Measurements from ENCODE around the gene L3HYPDH.
A peak's percentile ranks its signal among the peaks of the same experiment; 100 is the strongest.
"Not testable (repeated sequence)": the region's sequence is repeated elsewhere in the genome, so short reads cannot be mapped to it uniquely, and the experiment has no call there.

Gene L3HYPDH

DNA sequence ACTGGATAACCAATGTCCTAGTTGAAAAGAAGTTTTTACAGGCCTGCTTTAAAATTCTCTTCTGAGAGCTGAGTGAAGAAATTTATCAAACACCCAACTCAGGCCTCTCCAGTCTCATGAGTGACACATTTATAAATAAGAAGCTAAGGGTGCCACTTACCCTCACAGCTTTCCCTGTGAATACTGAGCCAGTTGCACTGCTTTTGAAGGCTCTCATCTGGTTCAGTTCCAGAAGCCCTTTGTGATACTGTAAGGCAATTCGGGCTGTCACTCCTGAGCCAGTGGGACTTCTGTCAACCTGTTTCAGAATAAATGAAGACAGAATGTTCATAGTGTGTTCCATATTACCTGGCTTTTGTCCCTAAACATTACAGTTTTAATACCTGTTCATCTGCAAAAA, 8.5 kb downstream of the L3HYPDH start:
- DNase-seq: no peak

DNA sequence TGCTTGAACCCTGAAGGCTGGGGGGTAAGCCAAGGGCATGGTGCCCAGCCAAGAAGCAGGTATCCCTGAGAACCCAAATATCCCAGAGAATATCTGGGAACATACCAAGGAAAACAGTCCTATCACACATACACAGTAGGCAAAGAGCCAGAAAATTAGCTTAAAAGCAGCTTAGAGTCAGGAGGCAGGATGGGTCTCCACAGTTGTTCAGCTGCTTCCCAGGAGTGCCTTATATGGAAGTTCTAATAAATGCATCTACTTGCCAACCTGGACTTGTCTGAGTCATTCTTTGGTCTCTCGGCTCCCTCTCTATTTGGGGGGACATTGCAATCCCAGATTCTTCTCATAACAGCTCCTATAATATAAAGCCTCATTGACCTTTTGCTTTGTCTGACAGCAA, 10.0 kb downstream of the L3HYPDH start:
- no peak for DNase-seq

- no peak for DNase-seq
These were observed 18.7 kb downstream of the L3HYPDH start, which contains the start of gene GPR135 for GRCh38 chr14:59465316-59466135. Gene GPR135, minus strand, starts transcription at chr14:59465380. Its CDS starts 154 bp downstream, at chr14:59465226.

GRCh38 chr14:59464486-59465315, 19.5 kb downstream of the L3HYPDH start:
- no peak for DNase-seq

DNA sequence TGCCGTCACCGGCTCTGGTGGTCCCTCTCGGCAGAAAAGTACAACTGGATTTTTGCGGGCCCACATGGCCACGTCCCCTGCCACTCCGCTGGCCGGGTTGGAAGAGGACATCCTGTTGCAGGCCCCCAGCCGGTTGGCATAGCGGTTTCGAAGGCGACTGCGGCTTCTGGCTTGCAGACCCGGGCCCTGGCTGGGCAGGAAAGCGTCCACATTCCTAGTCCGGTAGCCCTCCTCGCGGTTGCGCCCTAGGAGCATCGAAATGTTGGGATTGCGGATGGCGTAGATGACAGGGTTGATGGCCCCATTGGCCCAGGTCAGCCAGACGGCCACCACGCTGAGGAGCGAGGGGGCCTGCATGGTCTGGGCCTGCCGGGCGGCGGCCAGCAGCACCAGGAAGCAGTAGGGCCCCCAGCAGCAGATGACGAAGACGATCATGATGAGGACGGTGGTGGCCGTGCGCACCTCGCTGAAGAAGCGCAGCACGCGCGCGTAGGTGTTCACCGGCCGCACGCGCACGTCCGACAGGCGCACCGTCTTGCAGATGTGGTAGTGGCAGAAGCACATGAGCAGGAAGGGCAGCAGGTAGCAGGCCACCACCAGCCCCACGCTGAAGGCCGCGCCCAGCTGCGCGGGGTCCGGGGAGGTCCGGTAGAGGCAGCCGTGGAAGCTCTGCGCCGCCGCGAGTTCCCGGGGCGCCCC, 20.3 kb downstream of the L3HYPDH start:
- no peak for DNase-seq

GRCh38 chr14:59461891-59462290, 22.3 kb downstream of the L3HYPDH start:
- no peak for DNase-seq

DNA sequence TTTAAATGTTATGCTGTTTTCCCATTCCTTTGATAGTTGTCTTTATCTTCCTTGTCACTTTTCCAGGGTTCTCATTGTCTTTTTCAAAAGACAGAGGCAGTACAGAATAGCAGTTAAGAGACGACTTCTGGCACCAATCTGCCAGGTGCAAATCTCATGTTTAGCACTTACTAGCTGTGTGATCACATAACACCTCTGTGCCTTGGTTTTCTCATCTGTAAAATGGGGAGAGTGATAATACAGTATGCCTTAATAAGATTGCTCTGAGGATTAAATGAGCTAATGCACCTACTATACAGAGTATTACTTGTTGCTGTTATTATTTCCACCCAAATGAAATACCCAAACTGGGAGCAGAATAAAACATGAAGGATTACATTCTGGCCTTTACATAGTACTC, 23.8 kb downstream of the L3HYPDH start:
- DNase-seq: no peak

GRCh38 chr14:59458486-59458885, 25.7 kb downstream of the L3HYPDH start:
- no peak for DNase-seq

GRCh38 chr14:59455411-59455810, 28.8 kb downstream of the L3HYPDH start:
- no peak for DNase-seq

GRCh38 chr14:59454139-59454538, 30.1 kb downstream of the L3HYPDH start:
- DNase-seq: no peak

DNA sequence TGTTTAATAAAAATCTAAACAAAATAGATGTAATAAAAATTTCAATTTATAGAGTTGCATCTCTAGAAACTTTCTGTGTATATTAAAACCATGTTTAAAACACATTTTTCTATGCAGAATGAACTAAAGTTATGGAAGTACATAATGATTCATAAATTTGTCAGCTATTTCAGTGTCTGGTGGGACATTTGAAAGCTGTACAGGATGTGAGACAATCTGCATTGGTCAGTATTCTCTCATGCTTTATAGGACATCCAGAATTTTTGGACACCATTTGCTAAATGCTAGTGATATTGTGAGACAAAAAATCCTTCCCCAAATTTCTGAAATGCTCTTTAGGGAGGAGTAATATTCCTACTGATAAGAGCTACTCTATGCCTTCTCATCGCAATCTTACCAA, 32.4 kb downstream of the L3HYPDH start:
- DNase-seq: no peak

GRCh38 chr14:59450716-59451115, 33.5 kb downstream of the L3HYPDH start:
- no peak for DNase-seq

- not testable (repeated sequence) for DNase-seq
These were observed 35.5 kb downstream of the L3HYPDH start for GRCh38 chr14:59448673-59449072.

DNA sequence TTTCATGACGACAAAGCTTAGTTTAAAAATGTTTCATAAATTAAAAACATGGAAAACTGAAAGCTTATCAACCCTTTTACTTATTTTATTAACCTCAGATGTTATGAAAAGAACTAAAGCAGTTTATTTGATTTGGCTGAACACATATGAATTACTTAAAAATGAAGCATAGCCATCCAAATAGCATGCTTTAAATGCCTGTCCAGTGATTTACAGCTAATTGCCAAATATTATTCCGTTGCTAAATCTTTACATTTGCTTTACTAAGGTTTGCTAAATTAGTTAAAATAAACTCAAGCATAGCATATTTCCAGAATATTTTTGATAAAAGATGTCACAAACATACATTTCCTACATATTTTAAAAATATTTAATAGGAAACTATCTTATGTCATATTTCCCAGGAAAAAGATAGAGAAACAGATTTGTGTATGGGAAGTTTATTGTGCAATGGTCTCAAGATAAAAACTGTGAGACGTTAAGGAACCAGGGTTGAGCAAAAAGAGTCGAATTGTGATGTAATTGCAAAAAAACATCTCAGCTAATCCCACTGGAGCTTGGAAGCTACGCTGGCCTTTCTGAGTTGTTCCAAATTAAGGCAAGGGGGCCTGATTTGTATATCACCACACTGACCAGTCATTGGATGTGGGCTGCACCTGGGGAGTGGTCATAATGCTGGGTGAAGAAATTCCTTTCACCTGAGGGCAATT, 44.8 kb downstream of the L3HYPDH start:
- DNase-seq: no peak

DNA sequence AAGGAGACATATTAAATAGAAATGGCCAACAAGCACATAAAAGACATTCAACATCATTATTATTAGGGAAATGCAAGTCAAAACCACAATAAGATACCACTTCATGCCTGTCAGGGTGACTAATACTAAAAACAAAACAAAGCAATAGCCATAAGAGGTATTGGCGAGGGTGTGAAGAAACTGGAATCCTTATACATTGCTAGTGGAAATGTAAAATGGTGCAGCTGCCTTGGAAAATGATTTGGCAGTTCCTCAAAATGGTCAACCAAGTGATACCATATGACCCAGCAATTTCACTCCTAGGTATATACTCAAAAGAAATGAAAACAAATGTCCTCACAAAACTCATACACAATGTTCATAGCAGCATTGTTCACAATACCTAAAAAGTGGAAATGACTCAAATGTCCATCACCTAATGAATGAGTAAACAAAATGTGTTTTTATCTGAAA, 46.0 kb downstream of the L3HYPDH start:
- DNase-seq: peak; percentile 3

- DNase-seq: peak; percentile 63
These were observed 48.2 kb downstream of the L3HYPDH start for GRCh38 chr14:59435987-59436386.

- DNase-seq: no peak
These were observed 49.1 kb downstream of the L3HYPDH start for GRCh38 chr14:59435101-59435500.

DNA sequence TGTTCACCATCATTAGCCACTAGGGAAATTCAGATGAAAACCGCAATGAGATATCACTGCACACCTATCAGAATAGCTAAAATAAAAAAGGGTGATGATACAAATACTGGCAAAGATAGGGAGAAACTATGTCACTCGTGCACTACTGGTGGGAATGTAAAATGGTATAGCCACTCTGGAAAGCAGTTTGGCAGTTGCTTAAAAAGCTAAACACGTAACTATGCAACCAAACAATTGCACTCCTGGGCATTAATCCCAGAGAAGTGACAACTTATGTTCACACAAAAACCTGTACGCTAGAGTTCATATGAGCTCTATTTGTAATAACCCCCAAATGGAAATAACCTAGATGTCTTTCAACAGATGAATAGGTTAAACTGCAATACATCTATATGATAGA, 54.4 kb downstream of the L3HYPDH start:
- no peak for DNase-seq

GRCh38 chr14:59428581-59429012, 55.6 kb downstream of the L3HYPDH start:
- DNase-seq: no peak

DNA sequence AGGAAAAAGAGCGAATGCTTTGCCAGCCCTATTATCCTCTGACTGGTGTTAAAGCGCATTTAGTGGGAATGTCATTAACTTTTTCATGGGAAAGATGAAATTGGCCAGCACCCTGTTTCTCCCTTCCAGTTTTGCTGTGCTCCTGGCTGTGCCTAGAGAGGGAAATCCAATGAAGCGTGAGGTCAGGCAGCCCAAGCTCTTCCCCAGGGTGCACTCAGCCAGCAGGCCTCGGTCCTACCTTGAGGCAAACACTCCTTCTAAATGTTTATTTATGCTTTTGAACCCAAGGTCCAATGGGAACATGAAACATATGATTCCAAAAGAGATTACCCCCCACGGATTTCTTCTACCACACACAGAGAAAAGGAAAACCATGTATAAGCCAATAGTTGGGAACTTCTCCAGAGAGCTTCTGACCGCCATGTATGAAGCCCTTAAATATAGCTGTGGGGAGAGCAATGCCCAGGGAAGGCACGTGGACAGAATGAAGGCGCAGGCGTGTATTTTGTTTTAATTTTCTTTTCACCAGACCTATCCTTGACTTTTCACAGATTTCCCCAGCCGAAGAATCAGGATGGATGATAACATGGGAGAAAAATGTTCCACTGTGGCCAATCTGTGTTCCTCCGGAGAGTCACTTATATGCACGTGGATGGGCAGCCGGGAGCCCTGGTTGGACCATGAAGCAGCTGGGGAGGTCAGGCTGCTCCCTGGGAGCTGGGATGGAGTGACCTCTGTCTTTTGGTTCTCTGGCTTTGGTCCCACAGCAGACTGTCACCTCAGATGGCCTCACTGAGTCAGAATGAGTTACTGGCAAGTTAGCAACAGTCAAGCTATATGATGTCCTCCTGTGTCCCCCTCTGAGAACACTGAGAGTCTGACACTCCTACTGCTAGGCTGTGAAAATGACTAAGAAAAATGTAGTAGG, 56.3 kb downstream of the L3HYPDH start:
- DNase-seq: no peak

- no peak for DNase-seq
These were observed 58.8 kb downstream of the L3HYPDH start for GRCh38 chr14:59425322-59425935.

Data from OCI-M1 (cell line).